ENCODE results near the gene ARAP3.

The ARAP3 gene

DNA sequence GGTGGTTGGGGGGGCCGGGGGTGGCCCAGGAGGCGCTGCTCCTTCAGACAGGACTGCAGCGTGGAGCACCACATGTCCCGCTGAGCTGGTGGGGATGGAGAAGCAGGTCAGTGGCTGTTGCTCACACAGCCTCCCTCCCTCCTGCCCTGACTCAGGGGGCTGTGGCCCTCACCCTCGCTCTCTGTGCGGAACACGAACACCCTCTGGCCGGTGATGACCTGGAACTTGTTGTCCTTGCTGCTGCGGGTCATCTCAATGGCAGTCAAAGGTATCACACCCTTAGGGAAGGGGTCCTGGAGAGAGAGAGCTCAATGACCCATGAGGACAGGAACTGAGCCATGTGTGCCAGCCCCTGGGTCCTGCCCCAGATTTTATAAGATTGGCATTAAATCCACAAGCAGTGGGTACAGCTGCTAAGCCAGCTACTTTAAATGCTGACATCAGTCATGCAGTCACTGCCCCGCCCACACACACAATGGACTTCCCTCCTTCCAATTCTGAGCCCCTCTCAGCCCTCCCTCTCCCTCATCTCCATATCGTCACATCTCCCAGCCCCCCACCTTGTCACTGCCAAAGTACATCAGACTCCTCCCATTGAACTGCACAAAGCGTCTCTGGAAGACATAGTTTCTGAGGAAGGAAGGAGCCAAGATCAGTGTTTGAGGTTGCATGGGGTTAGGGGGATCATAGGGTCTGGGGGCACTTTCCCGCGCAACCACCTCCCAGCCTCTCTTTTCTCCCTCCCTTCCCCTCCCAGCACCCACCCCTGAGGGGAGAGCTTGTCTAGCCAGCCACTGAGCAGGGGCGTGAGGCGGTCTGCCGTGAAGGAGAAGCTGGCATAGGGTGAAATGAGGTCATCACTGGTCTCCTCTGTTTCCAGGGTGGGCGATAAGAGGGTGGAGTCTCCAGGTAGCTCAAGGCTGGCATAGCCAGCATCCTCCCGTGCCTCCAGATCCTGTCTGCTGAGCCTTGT lies 8.9 kb downstream of the ARAP3 start:
- H3K4me3 ChIP-seq (ENCODE audit: control insufficient read depth, low read depth, low read length), result no peak overlapping the region
- TF ChIP-seq, protein P1, sequence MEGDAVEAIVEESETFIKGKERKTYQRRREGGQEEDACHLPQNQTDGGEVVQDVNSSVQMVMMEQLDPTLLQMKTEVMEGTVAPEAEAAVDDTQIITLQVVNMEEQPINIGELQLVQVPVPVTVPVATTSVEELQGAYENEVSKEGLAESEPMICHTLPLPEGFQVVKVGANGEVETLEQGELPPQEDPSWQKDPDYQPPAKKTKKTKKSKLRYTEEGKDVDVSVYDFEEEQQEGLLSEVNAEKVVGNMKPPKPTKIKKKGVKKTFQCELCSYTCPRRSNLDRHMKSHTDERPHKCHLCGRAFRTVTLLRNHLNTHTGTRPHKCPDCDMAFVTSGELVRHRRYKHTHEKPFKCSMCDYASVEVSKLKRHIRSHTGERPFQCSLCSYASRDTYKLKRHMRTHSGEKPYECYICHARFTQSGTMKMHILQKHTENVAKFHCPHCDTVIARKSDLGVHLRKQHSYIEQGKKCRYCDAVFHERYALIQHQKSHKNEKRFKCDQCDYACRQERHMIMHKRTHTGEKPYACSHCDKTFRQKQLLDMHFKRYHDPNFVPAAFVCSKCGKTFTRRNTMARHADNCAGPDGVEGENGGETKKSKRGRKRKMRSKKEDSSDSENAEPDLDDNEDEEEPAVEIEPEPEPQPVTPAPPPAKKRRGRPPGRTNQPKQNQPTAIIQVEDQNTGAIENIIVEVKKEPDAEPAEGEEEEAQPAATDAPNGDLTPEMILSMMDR (conservative IDR thresholded peaks at IDR 0.05; ENCODE audit: control insufficient read depth, insufficient read depth, low read depth, low read length), result no peak
- DNase-seq (ENCODE audit: low read depth), result no peak

DNA sequence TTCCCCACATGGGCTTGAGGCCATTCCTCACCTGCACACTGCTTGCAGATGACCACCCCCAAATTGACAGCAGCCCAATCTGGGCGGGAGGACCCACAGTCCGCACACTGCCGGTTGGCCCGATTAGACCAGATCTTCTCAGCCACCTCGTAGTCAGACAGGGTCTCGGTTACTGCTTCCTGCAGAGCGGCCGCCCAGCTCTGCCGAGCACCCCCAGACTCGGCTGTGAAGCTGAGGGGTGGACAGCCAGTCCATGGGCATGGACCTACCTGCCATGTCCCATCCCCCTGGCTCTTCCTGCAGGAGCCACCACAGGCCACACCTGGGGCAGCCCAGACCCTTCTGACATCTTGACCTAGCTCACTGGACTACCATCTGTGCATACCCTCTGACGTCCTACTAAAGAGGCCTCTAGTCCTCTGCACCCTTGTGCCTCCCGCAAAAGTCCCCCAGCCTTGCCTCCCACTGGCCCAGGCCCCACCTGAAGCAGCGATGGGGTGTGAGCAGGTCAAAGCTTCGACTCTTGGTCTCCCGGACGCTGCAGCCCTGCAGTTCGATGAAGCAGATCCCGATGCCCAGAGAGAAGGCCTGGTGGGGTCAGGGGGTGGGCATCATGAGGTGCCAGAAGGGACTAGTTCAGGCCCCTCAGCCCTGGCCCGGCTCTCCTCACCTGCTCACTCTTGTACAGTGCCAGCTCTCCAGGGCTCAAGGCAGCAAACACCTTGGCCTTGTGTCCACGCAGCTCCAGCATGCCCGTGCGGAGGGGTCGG lies 9.8 kb downstream of the ARAP3 start:
- TF ChIP-seq, protein P1 (conservative IDR thresholded peaks at IDR 0.05; ENCODE audit: control insufficient read depth, insufficient read depth, low read depth, low read length), result no peak

DNA sequence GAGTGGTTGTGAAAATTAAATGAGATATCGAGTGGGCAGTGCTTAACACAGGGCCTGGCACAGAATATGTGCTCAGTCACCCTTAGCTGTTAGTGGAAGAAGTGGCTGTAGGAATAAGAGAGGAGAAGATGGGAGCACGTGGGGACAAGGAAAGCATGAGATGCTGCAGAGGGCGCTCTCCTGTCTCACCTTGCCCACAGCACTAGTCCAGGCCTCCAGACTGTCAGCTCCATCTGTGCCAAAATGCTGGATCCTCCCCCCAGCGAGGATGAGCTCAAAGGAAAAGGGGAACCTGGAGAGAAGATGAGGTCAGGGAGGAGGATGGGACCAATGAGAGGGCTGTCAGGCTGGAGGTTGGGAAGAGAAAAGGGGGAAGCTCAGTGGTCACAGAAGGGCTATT lies 12.5 kb downstream of the ARAP3 start:
- H3K4me3 ChIP-seq (ENCODE audit: control insufficient read depth, low read depth, low read length), result no peak overlapping the region
- TF ChIP-seq, protein P1 (conservative IDR thresholded peaks at IDR 0.05; ENCODE audit: control insufficient read depth, insufficient read depth, low read depth, low read length), result peak; percentile 2
- peak; percentile 31 for DNase-seq (ENCODE audit: low read depth)

More for the DNA sequence above, 9.8 kb downstream of the ARAP3 start:
- no peak overlapping the region for H3K4me3 ChIP-seq (ENCODE audit: control insufficient read depth, low read depth, low read length)
- no peak for DNase-seq (ENCODE audit: low read depth)

DNA sequence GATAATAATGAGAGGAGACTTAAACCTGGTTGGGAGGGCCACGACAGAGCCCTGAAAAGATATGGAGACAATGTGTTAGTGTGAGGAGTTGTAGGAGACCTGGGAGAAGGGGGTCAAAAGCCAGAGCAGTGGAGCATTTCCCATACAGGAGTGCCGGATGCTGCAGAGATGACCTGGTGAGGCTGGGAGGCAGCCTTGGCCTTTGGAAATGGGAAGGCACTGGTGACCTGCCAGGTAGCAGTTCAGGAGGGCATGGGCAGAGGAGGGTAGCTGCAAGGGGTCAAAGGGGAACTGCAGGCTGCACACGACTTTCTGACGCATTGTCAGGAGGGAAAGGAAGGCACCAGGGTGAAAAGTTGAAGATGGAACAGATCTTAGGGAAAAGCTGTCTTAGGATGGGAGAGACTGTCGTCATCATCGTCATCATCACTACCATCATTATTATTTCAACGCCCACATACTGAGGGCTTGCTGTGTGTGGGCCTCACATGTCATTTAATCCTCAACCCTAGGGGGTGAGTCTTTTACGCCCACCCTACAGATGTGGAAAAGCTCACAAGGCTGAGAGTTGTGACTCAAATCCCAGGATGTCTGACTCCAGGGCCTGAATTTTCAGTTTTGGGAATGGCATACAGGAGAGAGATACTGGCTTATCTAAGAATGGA lies 13.3 kb downstream of the ARAP3 start:
- TF ChIP-seq, protein P1 (conservative IDR thresholded peaks at IDR 0.05; ENCODE audit: control insufficient read depth, insufficient read depth, low read depth, low read length), result no peak
- peak; percentile 89 for DNase-seq (ENCODE audit: low read depth)
- no peak overlapping the region for H3K4me3 ChIP-seq (ENCODE audit: control insufficient read depth, low read depth, low read length)

DNA sequence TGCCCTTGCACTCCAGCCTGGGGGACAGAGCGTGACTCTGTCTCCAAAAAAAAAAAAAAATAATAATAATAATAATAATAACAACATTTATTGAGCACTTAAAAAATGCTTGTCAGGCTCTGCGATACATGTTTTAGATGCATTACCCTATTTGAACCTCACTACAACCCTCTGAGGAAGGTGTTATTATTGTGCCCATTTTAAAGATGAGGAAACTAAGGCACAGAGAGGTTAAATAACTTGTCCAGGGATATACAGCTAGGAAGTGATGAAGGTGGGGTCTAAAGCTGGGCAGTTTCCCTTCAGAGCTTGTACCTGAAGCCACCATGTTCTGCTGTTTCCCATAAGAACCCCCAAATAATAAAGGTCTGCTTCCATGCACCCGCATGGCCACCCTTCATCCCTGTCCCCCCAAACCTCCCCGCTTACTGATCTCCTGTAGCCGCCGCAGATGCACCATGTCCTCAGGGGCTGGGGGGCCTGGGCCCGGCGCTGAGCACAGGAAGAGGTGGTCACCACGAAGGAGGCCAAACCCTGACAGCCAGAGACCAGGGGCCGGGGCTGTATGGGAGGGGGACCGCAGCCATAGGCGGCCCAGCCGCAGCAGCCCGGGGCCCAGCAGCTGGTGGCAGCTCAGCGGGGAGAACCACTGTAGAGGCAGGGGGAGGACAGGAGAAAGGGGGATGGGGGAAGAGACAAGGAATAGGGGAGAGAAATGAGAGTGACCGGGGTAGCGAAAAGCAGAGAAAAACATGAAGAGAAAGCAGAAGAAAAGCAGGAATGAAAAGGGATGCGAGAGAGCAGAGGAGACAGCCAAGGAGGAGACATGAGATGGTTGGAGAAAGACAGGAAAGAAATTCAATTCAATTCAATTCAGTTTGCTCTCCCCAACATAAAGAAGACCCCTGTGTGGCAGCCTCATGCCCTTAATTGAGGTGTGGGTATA lies 15.8 kb downstream of the ARAP3 start:
- DNase-seq (ENCODE audit: low read depth), result no peak
- H3K4me3 ChIP-seq (ENCODE audit: control insufficient read depth, low read depth, low read length), result no peak overlapping the region
- TF ChIP-seq, protein P1 (conservative IDR thresholded peaks at IDR 0.05; ENCODE audit: control insufficient read depth, insufficient read depth, low read depth, low read length), result no peak

All from fibroblast of mammary gland (primary cell).